NCI-H2196 treated with DMSO at 0.1 percent for 48 hours (cell line): Measurements from ENCODE around the gene NDUFC2.
"Not testable (repeated sequence)": the region's sequence is repeated elsewhere in the genome, so short reads cannot be mapped to it uniquely, and the experiment has no call there.

Experiments
- DNase-seq: peaks from one replicate; lab custom pipeline; 2025; ENCODE audit not compliant: unreplicated experiment; lab: John Stamatoyannopoulos, UW

The NDUFC2 gene

DNA sequence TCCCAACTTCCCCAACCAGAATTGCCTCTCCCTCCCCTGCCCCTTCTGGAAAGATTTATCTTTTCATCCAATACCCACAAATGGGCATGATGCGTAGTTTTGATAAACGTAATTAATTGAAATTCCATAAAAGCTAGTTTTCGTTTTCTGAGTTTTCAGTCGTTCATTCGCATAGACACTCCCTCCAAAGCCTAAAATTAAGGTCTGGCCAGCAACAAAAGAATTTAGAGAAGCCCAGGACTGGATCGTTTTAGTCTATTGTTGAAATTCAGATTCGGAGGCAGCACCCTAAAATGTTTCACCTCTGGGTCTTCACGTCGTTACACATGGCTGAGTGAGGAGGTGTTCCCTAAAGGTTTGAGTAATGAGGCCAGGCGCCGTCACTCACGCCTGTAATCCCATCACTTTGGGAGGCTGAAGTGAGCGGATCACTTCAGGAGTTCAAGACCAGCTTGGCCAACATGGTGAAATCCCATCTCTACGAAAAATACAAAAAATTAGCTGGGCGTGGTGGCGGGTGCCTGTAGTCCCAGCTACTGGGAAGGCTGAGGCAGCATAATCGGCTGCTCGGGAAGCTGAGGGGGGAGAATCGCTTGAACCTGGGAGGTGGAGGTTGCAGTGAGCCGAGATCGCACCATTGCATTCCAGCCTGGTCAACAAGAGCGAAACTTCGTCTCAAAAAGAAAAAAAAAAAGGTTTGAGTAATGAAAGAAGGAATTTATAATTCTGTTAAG, 589 bp upstream of the NDUFC2 start:
- DNase-seq: no peak

DNA sequence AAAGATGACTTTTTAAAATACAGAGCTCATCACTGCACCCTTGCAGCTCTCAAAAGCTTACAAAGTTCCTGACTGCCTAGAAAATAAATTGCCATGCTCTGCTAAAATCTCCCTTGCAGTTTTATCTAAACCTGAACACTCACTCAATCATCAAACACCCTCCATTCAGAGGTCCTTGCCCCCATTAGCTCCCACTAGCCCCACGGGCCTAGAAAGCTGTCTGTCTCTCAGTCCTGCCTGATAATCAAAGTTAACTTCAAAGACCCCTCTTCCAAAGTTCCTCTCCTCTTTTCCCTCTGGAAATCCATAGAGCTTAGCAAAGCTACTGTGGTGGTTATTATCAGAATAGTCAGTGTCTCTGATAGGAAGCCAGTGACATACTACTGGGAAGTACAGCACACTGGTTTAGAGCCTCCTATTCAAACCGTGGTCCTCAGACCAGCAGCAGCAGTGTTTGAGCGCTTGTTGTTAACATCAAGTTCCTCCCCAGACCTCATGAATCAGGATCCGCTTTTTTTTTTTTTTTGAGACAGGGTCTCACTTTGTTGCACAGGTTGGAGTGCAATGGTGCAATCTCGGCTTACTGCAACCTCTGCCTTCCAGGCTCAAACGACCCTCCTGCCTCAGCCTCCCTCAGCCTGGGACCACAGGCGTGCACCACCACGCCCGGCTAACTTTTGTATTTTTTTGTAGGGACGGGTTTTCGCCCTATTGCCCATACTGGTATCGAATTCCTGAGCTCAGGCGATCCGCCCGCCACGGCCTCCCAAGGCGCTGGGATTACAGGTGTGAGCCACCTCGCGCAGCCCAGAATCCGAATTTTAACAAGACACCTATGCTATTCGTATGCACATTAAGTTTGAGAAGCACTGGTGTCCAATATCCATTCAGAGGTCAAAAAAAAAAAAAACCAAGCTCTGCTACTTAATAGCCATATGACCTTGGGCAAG, 1.2 kb downstream of the NDUFC2 start:
- DNase-seq: no peak

- DNase-seq: not testable (repeated sequence)
Measured at GRCh38 chr11:78077592-78077991, 2.1 kb downstream of the NDUFC2 start.

- DNase-seq: no peak
Measured at GRCh38 chr11:78076733-78077403, 2.8 kb downstream of the NDUFC2 start.

DNA sequence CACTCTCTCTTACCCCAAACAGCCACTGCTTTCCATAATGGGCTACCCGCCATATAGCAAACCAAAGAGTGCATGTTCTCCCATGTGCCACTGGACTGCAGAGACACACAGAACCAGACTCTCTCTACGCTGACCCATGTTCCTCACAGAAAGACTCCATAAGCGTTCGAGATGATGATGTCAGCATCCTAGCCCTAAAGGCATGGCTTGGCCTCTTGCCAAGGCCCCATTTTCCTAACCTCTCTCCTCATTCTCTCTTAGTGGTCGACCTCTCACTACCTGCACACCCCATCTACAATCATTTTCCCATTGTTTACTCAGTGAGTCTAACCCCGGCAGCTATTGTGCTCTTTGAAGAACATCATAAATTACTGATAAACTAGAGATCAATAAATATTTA, 4.9 kb downstream of the NDUFC2 start:
- DNase-seq: no peak

GRCh38 chr11:78072455-78072854, 7.2 kb downstream of the NDUFC2 start:
- DNase-seq: no peak

DNA sequence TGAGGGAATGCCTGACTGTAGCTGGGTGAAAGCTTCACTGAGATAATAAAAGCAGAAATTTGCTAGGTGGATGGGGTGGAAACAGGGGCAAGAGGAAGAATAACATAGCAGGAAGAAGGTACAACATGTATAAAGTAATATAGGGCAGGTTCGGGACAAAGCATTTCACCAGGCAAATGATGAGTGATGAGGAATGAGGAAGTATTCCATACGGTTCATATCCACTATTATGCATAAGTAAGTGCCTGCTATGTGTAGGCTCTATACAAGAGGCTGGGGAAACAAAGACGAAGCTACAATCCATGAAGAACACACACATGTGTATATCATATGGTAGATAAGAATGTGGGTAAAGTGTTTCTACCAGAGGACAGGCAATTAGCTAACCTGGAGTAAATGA, 7.9 kb downstream of the NDUFC2 start:
- no peak for DNase-seq

DNA sequence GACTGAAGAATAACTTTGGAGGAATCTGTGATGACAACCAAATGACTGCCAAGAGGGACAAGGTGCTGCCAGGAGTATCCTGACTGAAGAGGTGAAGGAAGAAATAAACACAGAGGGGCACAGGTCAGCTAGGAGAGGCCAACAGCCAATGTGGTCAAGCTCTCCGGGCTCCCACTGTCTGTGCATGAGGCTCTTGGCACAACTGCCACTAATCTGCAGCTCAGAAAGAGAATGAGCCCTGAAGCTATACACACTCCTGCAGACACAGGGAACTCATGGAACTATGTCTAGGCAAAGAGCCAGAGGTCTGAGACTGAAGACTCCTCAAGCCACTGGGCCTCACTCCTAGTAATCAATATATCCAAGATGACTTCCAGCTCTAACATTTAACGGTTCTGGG, 9.0 kb downstream of the NDUFC2 start:
- no peak for DNase-seq

DNA sequence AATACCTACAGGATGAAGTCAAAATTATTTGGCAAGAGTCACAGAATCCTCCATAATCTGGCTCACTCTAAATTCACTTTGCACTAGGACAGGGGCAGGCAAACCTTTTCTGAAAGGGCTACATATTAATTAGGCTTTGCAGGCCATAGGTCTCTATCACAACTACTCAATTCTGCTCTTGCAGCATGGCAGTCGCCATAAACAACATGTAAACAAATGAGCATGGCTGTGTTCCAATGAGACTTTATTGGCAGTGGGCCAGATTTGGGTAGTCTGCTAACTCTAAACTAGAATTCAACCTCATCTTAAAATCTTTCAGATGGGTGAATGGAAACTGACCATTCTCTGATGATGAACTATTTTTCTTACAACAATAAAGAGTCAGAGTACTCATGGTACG, 10.2 kb downstream of the NDUFC2 start:
- DNase-seq: no peak

DNA sequence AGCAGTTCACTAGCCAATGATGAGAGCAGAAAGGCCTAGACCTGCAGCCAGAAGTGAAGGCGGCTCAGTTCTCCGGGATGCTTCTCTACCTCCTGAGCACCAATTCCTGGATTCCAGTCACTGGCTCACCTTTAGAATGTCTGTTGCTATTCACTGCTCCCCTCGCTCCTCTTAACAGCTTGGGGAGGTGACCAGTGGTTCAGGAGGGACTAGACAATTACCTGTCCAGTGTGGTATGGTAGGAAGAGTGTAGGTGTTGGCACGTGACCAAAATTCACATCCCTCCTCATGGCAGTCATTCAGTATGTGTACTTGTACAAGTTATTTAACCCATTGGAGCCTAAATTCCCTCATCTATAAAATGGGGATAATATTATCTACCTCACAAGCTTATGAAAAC, 12.0 kb downstream of the NDUFC2 start:
- DNase-seq: no peak

DNA sequence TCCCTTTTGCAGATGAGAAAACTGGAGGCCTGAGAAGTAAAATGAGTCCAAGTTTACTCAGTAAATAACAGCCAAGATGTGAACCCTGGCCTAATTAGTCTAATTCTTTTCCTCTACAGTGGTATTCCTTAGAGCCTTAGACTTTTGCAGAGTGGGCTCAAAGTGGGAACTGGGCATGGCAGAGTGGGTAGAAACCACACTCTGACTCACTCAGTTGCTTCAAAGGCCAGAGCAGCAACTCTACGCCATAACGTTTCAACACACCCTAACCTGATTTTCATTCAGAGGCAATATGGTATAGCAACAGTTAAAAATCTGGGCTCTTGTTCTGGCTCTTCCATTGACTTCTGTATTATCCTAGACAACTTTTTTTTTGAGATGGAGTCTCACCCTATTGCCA, 13.2 kb downstream of the NDUFC2 start:
- no peak for DNase-seq

GRCh38 chr11:78065203-78065602, 14.5 kb downstream of the NDUFC2 start:
- no peak for DNase-seq

- DNase-seq: no peak
Measured at GRCh38 chr11:78063440-78064181, 16.1 kb downstream of the NDUFC2 start, which contains the start of gene THRSP. Gene THRSP, plus strand, starts transcription at chr11:78063861. Its CDS starts 21 bp downstream, at chr11:78063882.

- DNase-seq: no peak
Measured at GRCh38 chr11:78062671-78063070, 17.0 kb downstream of the NDUFC2 start.

GRCh38 chr11:78061921-78062311, 17.7 kb downstream of the NDUFC2 start:
- DNase-seq: no peak

DNA sequence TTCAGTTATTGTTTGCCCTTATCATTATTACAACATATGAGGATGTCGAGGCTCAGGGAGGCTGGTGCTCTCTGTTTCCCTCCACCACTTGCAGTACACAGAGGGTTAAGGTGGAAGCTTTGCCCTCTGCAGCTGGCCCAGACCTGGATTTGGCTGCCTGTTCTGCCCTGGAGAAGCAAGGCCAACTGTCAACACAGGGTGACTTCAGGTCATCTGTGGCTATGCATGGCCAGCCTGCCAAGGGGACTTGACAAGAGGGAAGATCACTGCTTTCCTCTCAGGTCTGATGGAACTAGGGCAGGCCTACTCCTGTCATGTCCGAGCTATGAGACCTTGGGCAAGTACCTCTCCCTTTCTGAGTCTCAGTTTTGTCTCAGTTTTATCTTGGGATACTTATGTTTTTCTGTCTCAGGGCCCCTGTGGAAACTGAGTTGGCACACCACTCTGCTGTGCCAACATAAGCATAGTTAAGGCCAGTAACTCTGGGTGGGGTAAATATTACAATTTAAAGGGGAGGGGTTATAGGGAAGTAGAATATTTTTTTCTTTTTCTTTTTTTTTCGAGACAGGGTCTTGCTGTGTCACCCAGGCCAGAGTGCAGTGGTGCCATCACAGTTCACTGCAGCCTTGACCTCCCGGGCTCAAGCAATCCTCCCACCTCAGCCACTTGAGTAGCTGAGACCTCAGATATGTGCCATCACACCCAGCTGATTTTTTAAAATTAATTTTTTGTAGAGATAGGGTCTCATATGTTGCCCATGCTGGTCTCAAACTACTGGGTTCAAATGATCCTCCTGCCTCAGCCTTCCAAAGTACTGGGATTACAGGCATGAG, 18.4 kb downstream of the NDUFC2 start:
- no peak for DNase-seq

DNA sequence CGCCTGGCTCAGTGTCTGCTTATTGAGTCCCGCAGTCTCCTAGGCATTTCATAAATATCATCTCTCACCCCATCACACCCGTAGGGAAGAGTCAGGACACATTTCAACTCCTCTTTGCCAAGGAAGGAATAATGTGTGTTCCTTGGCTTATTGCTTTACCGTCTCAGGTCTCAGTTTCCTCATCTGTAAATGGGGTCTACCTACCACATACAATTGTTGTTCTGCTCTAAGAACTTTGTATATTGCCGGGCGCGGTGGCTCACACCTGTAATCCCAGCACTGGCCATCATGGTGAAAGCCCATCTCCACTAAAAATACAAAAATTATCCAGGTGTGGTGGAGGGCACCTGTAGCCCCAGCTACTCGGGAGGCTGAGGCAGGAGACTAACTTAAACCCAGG, 19.1 kb downstream of the NDUFC2 start:
- DNase-seq: no peak

GRCh38 chr11:78059749-78060328, 19.8 kb downstream of the NDUFC2 start:
- DNase-seq: not testable (repeated sequence)

DNA sequence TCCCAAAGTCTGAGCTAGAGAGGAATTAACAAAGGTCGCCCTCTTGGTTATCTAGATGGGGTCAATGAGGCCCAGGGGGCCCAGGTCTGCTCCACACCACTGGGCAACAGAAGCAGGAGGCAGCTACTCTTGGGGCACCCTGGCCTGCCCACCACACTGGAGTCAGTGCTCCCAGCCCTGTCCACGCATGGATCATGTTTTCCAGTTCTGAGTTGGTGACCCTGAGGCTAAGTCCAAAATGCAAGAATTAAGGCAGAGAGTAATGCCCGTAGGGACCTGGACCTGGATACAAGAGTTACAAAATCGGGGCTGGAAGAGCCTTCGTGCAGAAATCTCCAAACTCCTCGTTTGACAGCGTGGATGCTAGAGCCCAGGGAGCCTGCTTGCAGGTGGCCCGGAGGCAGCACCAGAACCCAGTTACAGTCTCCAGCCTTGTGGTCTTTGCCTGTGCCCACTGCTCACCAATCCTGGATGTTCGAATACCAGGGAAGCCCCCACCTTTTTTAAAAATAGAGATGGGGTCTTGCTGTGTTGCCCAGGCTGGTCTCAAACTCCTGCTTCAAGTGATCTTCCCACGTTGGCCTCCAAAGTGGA, 22.1 kb downstream of the NDUFC2 start:
- DNase-seq: no peak
